Measurements from ENCODE around the gene CCDC38.
"Not testable (repeated sequence)": the region's sequence is repeated elsewhere in the genome, so short reads cannot be mapped to it uniquely, and the experiment has no call there.

CCDC38 gene

DNA sequence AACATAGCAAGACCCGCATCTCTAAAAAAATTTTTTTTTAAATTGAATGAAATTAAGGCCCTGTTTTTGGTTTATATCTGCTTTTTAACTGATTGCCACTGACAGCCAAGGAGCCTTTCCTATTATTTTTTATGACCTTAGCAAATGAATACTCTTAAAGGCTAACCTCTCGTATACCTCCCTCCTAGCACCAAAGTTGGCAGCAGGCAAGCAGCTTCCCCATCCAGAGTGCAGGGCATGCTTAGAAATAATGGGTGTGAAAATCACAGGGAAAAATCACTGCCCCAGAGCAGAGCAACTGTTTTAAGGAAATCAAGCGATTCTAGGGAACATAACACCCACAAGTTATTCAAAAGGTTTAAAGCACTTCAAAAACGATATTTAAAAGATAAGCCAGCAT lies 33.1 kb upstream of the CCDC38 start:
- Histone ChIP-seq H3K27me3 (ENCODE audit: insufficient read depth, low read length) (peaks cover 5% of the 10 kb centered on the region), H3K36me3 (ENCODE audit: insufficient read depth, low read length) (no peaks in the 10 kb centered on the region), H2AFZ (ENCODE audit: low read depth, low read length) (no peak overlapping the region)

DNA sequence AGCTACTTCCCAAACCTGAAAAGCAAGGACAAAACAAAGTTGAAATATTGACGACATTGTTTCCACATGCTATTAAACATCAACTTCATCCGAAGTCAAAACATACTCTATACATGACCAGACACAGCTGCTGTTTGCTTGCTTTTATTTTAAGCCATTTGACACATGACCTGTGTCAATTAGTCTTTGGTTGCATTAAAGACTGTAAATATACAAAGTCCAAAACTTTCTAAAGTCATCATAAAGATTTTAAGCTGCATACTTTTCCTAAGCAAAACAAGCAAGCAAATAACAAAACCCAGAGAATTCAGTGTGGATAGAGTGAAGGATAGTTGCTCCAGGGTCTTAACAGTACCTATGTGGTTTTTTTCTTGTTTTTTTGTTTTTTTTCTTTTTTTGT lies 31.9 kb upstream of the CCDC38 start:
- Histone ChIP-seq H3K4me3 (ENCODE audit: low read length) (no peak overlapping the region), H2AFZ (ENCODE audit: low read depth, low read length) (no peak overlapping the region), H3K27me3 (ENCODE audit: insufficient read depth, low read length) (peaks cover 5% of the 10 kb centered on the region), H3K36me3 (ENCODE audit: insufficient read depth, low read length) (no peaks in the 10 kb centered on the region), H3K9me3 (ENCODE audit: low read length) (peaks cover 3% of the 10 kb centered on the region), H3K4me1 (ENCODE audit: insufficient read depth, low read length) (no peaks in the 10 kb centered on the region)

More for the DNA sequence above, 33.1 kb upstream of the CCDC38 start:
- Histone ChIP-seq H3K4me1 (ENCODE audit: insufficient read depth, low read length) (no peaks in the 10 kb centered on the region), H3K9me3 (ENCODE audit: low read length) (peaks cover 3% of the 10 kb centered on the region), H3K4me3 (ENCODE audit: low read length) (no peak overlapping the region)

- Histone ChIP-seq H3K4me3 (ENCODE audit: low read length) (no peak overlapping the region), H2AFZ (ENCODE audit: low read depth, low read length) (no peak overlapping the region), H3K36me3 (ENCODE audit: insufficient read depth, low read length) (no peaks in the 10 kb centered on the region), H3K27me3 (ENCODE audit: insufficient read depth, low read length) (no peaks in the 10 kb centered on the region), H3K4me1 (ENCODE audit: insufficient read depth, low read length) (no peaks in the 10 kb centered on the region), H3K9me3 (ENCODE audit: low read length) (peaks cover 3% of the 10 kb centered on the region)
These were observed 30.5 kb upstream of the CCDC38 start for GRCh38 chr12:95972832-95973456.

GRCh38 chr12:95970905-95971304 lies 28.5 kb upstream of the CCDC38 start:
- Histone ChIP-seq H3K9me3 (ENCODE audit: low read length) (peaks cover 3% of the 10 kb centered on the region), H3K36me3 (ENCODE audit: insufficient read depth, low read length) (no peaks in the 10 kb centered on the region), H2AFZ (ENCODE audit: low read depth, low read length) (no peak overlapping the region), H3K27me3 (ENCODE audit: insufficient read depth, low read length) (no peaks in the 10 kb centered on the region), H3K4me1 (ENCODE audit: insufficient read depth, low read length) (no peaks in the 10 kb centered on the region), H3K4me3 (ENCODE audit: low read length) (no peak overlapping the region)

GRCh38 chr12:95969116-95969515 lies 26.7 kb upstream of the CCDC38 start:
- not testable (repeated sequence) for H3K9me3 ChIP-seq (ENCODE audit: low read length); H3K4me3 ChIP-seq (ENCODE audit: low read length); H2AFZ ChIP-seq (ENCODE audit: low read depth, low read length); H3K36me3 ChIP-seq (ENCODE audit: insufficient read depth, low read length); H3K4me1 ChIP-seq (ENCODE audit: insufficient read depth, low read length); H3K27me3 ChIP-seq (ENCODE audit: insufficient read depth, low read length)

- no peak overlapping the region for H2AFZ ChIP-seq (ENCODE audit: low read depth, low read length)
- H3K27me3 ChIP-seq (ENCODE audit: insufficient read depth, low read length), result no peaks in the 10 kb centered on the region
- H3K9me3 ChIP-seq (ENCODE audit: low read length), result peaks cover 3% of the 10 kb centered on the region
- H3K4me3 ChIP-seq (ENCODE audit: low read length), result no peak overlapping the region
- H3K36me3 ChIP-seq (ENCODE audit: insufficient read depth, low read length), result no peaks in the 10 kb centered on the region
- H3K4me1 ChIP-seq (ENCODE audit: insufficient read depth, low read length), result no peaks in the 10 kb centered on the region
These were observed 24.9 kb upstream of the CCDC38 start for GRCh38 chr12:95967301-95967700.

DNA sequence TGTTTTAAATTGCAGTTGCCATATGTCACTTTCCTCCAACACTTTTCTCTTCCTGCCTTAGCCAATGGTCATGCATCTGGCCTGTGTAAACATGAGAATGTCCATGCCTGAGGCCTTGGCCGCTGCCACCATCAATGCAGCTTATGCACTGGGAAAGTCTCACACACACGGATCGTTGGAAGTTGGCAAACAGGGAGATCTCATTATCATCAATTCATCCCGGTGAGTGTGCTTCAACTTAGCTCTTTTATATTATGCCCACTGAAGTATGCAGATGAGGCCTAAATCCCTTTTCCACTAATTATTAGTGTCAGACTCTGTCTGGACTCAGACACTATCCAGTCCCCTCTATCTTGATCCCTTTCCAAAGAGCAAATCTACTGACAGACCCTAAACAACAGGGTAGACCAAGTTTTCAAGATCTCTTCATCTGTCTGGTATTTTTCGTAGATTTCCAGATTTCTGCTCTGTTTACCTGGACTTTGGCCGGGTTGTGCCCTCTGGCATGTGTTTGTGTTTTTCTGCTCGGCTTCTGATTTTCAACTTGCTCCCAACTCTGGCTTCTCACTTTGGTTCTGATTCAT lies 24.0 kb upstream of the CCDC38 start:
- H2AFZ ChIP-seq (ENCODE audit: low read depth, low read length), result no peak overlapping the region
- no peaks in the 10 kb centered on the region for H3K36me3 ChIP-seq (ENCODE audit: insufficient read depth, low read length)
- no peaks in the 10 kb centered on the region for H3K27me3 ChIP-seq (ENCODE audit: insufficient read depth, low read length)
- no peak overlapping the region for H3K4me3 ChIP-seq (ENCODE audit: low read length)
- H3K4me1 ChIP-seq (ENCODE audit: insufficient read depth, low read length), result no peaks in the 10 kb centered on the region
- peaks cover 3% of the 10 kb centered on the region for H3K9me3 ChIP-seq (ENCODE audit: low read length)

DNA sequence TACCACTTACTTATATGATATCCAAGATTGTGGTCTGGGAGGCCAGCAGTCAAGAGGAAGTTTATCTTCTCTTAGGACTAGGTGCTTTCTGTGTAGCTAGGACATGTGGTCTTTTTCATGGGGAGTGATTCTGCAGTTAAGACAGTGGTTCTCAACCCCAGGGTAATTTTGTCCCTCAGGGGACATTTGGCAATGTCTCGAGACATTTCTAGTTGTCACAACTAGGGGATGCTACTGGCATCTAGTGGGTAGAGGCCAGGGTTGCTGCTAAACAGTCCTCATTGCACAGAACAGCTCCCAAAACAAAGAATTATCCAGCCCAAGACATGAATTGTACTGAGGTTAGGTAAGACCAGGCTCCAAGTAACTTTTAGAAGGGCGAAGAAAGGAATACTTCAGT lies 20.7 kb upstream of the CCDC38 start:
- Histone ChIP-seq H3K27me3 (ENCODE audit: insufficient read depth, low read length) (no peaks in the 10 kb centered on the region), H3K4me3 (ENCODE audit: low read length) (no peak overlapping the region), H3K4me1 (ENCODE audit: insufficient read depth, low read length) (no peaks in the 10 kb centered on the region), H2AFZ (ENCODE audit: low read depth, low read length) (no peak overlapping the region), H3K9me3 (ENCODE audit: low read length) (no peaks in the 10 kb centered on the region), H3K36me3 (ENCODE audit: insufficient read depth, low read length) (no peaks in the 10 kb centered on the region)

DNA sequence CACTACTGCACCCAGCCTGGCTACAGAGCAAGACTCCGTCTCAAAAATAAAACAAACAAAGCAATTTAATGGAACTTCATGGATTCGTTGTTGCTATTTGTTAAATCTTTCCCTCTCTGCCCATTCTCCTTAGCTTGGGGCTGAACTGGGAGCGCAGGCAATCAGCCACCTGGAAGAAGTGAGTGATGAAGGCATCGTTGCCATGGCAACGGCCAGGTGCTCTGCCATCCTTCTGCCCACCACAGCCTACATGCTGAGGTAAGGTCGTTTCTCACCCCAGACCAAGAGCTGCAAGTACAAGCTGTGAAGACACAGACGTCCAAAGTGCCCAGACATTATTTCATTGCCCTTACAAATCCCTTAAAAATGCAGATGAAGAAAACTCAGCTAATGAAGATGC lies 19.8 kb upstream of the CCDC38 start:
- no peak overlapping the region for H3K4me3 ChIP-seq (ENCODE audit: low read length)

DNA sequence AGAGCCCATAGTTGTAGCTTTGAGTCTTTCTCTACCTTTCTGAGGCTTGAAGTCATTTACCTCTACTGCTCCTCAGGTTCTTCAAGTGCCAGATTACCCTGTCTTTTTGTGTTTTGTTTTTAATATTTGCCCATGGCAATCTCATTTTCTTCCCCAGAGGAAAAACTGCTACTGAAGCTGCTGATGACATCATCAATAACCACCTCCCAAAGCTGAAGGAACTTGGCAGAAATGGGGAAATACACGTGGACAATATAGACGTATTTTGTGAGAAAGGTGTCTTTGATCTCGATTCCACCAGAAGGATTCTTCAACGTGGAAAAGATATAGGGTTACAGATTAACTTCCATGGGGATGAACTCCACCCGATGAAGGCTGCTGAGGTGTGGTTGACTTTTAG lies 17.8 kb upstream of the CCDC38 start:
- Histone ChIP-seq H3K27me3 (ENCODE audit: insufficient read depth, low read length) (peaks cover 12% of the 10 kb centered on the region), H3K9me3 (ENCODE audit: low read length) (no peaks in the 10 kb centered on the region), H3K36me3 (ENCODE audit: insufficient read depth, low read length) (no peaks in the 10 kb centered on the region), H3K4me1 (ENCODE audit: insufficient read depth, low read length) (no peaks in the 10 kb centered on the region), H2AFZ (ENCODE audit: low read depth, low read length) (no peak overlapping the region), H3K4me3 (ENCODE audit: low read length) (no peak overlapping the region)

More for the DNA sequence above, 19.8 kb upstream of the CCDC38 start:
- Histone ChIP-seq H3K4me1 (ENCODE audit: insufficient read depth, low read length) (no peaks in the 10 kb centered on the region), H2AFZ (ENCODE audit: low read depth, low read length) (no peak overlapping the region), H3K27me3 (ENCODE audit: insufficient read depth, low read length) (peaks cover 2% of the 10 kb centered on the region), H3K36me3 (ENCODE audit: insufficient read depth, low read length) (no peaks in the 10 kb centered on the region), H3K9me3 (ENCODE audit: low read length) (no peaks in the 10 kb centered on the region)

DNA sequence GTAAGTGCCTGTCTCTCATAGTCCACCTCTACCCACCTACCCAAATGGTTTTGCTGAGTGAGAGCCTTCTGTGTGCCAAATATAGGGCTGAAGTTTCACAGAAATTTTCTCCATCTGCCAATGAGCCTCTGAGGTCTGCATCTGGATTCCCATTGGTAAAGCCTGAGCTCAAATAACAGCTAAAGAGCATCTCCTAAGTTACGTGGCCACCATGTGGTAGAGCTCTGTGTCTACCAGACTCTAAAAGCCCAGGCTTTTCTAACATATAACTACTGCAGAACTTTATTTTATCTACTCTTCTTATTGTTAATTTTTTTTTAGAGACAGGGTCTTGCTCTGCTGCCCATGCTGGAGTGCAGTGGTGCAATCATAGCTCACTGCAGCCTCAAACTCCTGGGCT lies 16.7 kb upstream of the CCDC38 start:
- Histone ChIP-seq H3K36me3 (ENCODE audit: insufficient read depth, low read length) (no peaks in the 10 kb centered on the region), H3K27me3 (ENCODE audit: insufficient read depth, low read length) (peaks cover 12% of the 10 kb centered on the region), H3K4me3 (ENCODE audit: low read length) (no peak overlapping the region), H3K9me3 (ENCODE audit: low read length) (no peaks in the 10 kb centered on the region), H2AFZ (ENCODE audit: low read depth, low read length) (no peak overlapping the region), H3K4me1 (ENCODE audit: insufficient read depth, low read length) (no peaks in the 10 kb centered on the region)

DNA sequence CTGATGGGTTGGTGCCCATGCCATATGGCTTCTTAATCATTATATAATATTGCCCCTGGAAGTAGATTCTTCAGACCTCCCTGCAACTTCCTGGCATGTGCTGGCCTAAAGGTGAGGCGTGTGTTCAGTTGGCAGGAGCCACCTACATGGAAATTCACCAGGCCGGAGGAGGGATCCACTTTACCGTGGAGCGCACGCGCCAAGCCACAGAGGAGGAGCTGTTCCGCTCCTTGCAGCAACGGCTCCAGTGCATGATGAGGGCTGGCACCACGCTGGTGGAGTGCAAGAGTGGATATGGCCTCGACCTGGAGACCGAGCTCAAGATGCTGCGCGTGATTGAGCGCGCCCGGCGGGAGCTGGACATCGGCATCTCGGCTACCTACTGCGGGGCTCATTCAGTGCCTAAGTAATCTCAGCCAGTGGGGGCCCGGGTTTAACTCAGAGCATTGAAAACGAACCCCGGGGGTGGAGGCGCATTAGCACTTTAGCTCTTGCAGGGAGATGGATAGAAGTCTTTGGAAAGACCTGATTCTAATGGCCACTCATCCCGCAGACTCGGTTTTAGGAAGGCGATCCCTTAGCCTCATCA lies 14.2 kb upstream of the CCDC38 start:
- Histone ChIP-seq H3K27me3 (ENCODE audit: insufficient read depth, low read length) (peaks cover 12% of the 10 kb centered on the region), H3K9me3 (ENCODE audit: low read length) (no peaks in the 10 kb centered on the region), H3K4me3 (ENCODE audit: low read length) (no peak overlapping the region), H3K4me1 (ENCODE audit: insufficient read depth, low read length) (no peaks in the 10 kb centered on the region), H3K36me3 (ENCODE audit: insufficient read depth, low read length) (no peaks in the 10 kb centered on the region), H2AFZ (ENCODE audit: low read depth, low read length) (no peak overlapping the region)

DNA sequence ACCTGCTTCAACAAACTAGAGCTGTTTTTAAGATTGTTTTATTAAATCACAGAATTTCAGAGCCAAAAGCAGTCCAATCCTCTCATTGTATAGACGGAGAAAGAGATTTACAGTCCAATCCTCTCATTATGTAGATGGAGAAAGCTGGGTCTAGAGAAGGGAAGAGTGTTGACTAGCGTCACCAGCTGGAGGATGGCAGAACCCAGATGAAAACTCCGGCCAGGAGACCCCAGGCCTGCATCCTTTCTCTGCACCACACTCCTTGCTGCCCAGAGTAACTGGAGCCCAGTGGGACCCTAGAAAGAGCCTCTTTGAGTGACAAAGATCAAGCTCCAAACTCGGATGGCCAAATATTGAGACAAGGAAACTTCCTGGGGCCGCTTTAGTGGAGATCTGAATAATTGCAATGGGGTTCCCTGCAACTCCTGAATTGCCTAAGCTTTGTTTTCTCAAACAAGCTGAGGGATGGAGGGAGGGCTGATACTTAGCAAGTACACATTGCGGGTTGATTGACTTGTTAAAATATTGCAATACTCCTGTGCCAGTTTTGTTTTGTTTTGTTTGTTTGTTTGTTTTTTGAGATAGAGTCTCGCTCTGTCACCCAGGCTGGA lies 13.2 kb upstream of the CCDC38 start:
- H3K9me3 ChIP-seq (ENCODE audit: low read length), result no peaks in the 10 kb centered on the region
- H3K4me3 ChIP-seq (ENCODE audit: low read length), result no peak overlapping the region
- no peak overlapping the region for H2AFZ ChIP-seq (ENCODE audit: low read depth, low read length)
- H3K4me1 ChIP-seq (ENCODE audit: insufficient read depth, low read length), result no peaks in the 10 kb centered on the region
- no peaks in the 10 kb centered on the region for H3K36me3 ChIP-seq (ENCODE audit: insufficient read depth, low read length)
- peaks cover 12% of the 10 kb centered on the region for H3K27me3 ChIP-seq (ENCODE audit: insufficient read depth, low read length)
